Colon (tissue), 2 donors: ENCODE results near the gene SMYD4.
"Not testable (repeated sequence)": the region's sequence is repeated elsewhere in the genome, so short reads cannot be mapped to it uniquely, and the experiment has no call there.

Source experiments
- FAIRE-seq: peaks from 2 replicates; lab custom pipeline; 2012; peaks lifted over from hg19 to GRCh38; lab: Jason Lieb, UNC
- donor health status: control.
- donor health status: control.

The SMYD4 gene

DNA sequence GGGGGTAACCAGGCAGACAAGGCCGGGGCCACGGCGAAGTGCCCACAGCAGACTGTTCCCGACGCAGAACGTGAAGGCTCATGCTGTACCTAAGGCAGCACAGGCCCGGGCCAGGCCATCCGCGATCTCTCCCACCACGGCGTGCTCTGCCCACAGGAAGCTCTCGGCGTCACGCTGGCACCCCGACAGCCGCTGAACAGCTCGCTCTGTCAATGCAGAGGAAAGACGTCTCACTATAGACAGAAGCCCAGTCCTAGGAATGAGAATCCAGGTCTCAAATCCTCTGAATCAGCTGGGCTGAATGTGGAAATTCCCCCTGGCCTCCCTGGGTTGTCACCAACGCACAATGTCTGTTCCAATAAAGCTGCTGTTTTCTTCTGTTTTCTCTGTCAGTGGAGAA, 46.4 kb downstream of the SMYD4 start:
- FAIRE-seq: no peak

DNA sequence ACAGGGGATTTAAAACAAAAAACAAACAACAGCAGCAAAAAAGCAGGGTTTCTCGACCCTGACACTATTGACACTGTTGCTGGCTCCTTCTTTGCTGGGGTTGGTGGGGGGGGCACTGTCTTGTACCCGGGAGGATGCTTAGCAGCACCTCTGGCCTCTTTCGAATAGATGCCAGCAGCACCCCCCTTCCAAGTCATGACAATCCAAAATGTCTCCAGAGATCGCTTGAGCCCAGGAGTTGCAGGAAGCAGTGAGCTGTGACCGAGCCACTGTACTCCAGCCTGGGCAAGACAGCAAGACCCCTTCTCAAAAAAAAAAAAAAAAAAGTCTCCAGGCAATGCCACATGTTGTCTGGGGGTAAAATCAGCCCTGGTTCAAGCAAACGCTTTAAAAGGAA, 47.5 kb downstream of the SMYD4 start:
- no peak for FAIRE-seq

DNA sequence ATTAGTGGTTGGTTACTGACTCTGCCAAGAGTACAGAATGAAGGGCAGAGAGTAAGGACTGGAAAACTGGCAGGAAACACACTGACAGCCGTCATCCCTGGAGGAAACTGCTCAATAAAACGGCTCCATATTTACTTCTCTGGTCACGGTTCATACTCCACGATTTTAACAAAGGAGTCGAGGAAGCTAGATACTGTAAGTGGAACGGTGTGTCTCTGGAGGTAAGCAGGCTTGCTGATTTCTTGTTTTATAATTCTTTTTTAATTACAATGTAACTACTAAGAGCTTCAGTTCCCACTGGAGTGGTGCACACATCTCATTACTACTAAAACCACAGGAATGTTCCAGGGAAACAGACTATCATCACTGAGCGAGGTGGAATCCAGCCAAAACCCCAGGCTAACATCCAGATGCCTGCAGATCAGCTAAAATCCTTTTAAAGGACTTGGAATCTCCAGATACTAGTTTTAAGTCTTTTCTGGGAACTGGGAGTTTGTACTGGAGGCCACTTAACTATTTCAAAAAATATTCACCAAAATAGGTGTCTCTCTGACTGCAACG, 50.1 kb downstream of the SMYD4 start:
- no peak for FAIRE-seq

DNA sequence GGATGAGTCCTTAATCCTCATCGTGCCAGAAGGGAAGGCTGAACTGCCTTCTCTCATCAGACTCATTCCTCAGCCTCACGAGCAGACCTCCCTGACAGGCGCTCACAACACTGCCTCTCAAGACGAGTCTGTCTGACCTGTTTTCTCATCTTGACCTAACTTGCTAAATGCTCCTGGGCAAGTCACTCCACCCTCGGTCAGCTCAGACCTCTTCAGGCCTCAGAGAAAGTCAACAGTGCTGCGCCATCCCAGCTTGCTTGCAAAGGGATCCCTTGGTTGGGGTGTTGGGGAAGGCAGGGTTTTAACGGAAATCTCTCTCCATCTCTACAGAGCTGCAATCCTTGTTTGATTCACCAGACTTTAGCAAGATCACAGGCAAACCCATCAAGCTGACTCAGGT, 52.8 kb downstream of the SMYD4 start:
- FAIRE-seq: no peak

DNA sequence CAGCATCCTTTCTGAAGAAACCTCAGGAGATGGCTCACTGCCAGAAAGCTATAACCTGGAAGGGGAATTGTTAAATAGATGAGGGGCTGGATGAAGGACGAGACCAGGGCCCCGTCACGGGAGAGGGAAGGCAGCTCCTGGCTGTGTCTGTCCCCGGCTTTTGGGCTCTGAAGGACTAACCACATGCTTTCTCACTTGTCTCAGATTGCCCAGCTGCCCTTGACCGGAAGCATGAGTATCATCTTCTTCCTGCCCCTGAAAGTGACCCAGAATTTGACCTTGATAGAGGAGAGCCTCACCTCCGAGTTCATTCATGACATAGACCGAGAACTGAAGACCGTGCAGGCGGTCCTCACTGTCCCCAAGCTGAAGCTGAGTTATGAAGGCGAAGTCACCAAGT, 53.4 kb downstream of the SMYD4 start:
- no peak for FAIRE-seq

DNA sequence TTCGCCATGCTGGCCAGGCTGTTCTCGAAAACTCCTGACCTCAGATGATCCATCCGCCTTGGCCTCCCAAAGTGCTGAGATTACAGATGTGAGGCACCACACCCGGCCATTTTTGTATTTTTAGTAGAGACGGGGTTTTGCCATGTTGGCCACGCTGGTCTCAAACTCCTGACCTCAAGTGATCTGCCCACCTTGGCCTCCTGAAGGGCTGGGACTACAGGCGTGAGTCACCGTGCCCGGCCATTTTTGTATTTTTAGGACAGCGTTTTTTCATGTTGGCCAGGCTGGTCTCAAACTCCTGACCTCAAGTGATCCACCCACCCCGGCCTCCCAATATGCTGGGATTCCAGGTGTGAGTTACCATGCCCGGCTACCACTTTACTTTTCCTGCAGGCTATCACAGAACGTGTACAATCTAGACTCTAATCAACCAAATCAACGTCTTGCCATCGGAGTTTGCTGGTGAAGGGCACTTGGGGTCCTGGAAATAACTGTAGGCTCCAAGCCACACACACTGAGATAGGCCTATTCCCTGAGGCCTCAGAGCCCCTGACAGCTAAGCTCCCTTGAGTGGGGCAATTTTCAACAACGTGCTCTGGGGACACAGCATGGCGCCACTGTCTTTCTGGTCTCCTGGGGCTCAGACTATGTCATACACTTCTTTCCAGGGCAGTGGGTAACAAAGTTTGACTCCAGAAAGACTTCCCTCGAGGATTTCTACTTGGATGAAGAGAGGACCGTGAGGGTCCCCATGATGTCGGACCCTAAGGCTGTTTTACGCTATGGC, 55.1 kb downstream of the SMYD4 start:
- no peak for FAIRE-seq

DNA sequence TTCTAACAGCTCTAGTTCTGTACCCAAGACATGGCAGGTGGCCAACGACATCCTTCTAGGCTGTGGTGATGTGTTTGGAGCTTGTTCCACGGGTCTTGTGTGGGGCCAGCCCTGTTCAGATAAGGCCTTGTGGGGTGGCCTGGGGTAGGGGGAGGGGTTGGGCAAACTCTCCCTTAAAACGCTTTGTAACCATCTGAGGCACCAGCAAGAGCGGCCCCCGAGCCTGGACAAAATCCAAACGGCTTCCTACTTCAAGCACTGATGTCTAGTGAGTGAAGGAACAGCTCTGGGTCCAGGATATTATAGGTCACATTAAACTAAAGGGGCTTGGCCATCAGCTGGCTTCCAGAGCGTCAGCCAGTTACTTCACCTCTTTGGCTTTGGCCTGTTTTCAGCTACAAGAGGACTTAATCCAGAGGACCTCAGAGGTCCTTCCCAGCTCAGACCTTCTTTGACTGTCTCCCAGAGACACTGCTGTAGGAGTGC, 56.0 kb downstream of the SMYD4 start:
- FAIRE-seq: no peak

DNA sequence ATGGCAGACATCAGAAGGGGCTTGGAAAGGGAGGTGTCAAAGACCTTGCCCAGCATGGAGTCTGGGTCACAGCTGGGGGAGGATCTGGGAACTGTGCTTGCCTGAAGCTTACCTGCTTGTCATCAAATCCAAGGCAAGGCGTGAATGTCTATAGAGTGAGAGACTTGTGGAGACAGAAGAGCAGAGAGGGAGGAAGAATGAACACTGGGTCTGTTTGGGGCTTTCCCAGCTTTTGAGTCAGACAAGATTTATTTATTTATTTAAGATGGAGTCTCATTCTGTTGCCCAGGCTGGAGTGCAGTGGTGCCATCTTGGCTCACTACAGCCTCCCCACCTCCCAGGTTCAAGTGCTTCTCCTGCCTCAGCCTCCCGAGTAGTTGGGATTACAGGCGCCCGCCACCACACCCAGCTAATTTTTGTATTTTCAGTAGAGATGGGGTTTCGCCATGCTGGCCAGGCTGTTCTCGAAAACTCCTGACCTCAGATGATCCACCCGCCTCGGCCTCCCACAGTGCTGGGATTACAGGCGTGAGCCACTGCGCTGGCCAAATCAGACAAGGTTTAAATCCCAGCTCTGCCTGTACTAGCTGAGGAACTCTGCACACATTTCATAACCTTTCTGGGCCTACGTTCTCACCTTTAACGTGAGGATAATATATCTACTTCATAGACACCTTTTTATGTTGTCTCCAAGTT, 56.6 kb downstream of the SMYD4 start:
- FAIRE-seq: not testable (repeated sequence)

DNA sequence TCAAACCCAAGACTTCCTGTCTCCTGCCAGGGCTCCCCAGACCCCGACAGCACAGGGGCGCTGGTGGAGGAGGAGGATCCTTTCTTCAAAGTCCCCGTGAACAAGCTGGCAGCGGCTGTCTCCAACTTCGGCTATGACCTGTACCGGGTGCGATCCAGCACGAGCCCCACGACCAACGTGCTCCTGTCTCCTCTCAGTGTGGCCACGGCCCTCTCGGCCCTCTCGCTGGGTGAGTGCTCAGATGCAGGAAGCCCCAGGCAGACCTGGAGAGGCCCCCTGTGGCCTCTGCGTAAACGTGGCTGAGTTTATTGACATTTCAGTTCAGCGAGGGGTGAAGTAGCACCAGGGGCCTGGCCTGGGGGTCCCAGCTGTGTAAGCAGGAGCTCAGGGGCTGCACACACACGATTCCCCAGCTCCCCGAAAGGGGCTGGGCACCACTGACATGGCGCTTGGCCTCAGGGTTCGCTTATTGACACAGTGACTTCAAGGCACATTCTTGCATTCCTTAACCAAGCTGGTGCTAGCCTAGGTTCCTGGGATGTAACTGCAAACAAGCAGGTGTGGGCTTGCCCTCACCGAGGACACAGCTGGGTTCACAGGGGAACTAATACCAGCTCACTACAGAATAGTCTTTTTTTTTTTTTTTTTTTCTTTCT, 59.8 kb downstream of the SMYD4 start:
- no peak for FAIRE-seq

DNA sequence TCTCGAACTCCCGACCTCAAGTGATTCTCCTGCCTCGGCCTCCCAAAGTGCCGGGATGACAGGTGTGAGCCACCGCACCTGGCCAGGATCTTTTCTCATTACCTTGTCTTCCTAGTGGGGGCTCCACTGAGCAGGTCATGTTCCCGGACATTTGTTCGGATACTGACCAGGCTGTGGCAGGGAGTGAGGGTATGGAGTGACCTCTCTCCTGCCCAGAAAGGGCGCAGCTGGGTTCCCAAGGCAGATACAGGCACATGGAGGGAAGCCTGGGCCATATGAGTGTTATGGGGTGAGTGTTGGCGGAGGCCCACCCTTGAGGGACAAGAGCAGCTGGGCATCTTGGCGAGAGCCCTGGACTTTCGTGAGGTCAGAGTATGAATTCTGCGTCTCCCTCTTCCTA, 62.3 kb downstream of the SMYD4 start:
- no peak for FAIRE-seq

DNA sequence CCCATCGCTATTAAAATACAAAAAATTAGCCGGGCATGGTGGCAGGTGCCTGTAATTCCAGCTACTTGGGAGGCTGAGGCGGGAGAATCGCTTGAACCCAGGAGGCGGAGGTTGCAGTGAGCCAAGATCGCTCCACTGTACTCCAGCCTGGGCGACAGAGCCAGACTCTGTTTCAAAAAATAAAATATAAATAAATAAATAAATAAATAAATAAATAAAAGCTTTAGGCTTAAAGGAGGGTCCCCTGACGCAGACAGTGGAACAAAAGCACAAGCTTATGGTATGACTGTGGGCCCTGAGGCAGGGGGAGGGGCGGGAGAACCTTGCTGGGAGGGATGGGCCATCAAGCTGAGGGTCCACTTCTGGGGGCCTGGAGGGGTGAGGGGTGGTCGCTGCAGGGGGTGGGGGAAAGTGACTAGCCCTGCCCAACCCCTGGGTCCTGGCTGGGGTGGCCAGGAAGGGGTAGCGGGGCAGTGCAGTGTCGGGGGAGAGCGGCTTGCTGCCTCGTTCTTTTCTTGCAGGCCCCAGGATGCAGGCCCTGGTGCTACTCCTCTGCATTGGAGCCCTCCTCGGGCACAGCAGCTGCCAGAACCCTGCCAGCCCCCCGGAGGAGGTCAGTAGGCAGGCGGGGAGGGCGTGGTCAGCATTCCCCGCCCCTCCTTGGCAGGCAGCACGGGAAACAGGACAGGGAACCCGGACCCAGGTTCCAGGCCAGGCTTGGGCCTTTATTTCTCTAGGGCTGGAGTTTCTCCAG, 63.1 kb downstream of the SMYD4 start:
- FAIRE-seq: no peak

DNA sequence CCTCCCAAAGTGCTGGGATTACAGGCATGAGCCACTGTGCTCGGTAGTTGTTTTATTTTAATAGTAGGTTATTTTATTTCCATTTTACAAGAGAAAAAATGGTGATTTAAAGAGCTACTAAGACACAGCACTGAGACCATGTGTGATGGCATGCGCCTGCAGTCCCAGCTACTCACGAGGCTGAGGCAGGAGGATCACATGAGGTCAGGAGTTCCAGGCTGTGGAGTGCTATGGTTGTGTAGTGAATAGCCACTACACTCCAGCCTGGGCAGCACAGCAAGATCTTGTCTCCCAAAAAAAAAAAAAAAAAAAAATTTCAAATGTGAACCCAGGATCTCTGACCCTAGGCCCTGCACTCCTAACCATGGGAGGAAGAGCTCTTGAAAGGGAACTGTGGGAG, 64.1 kb downstream of the SMYD4 start:
- FAIRE-seq: no peak

DNA sequence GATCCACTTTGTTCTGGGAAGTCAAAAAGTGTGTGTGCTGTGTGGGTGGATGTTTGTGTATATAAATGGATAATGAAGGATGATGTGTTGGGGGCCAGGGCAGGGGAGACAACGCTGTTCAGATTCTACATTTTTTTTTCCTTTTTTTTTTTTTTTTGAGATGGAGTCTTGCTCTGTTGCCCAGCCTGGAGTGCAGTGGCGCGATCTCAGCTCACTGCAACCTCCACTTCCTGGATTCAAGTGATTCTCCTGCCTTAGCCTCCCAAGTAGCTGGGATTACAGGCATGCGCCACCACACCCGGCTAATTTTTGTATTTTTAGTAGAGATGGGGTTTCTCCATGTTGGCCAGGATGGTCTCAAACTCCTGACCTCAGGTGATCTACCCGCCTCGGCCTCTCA, 65.0 kb downstream of the SMYD4 start:
- FAIRE-seq: not testable (repeated sequence)

DNA sequence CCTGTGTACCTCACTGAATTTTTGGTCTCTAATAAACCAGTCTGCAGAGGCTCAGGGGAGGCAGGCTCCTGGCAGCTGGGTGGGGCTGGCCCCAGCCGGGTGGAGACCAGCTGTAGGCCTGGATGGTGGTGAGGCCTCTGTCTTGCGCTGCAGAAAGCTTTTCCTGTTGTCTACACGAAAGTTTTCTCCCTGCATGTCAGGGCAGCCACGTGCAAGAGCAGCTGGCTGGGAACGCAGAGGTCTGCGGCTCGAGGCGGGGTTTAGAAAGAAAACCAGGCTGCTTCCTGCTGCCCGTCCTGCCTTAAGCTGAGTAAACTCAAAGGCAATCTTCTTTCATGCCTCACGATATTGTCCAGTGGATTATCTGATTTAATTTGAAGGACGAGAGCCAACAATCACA, 65.4 kb downstream of the SMYD4 start:
- no peak for FAIRE-seq

DNA sequence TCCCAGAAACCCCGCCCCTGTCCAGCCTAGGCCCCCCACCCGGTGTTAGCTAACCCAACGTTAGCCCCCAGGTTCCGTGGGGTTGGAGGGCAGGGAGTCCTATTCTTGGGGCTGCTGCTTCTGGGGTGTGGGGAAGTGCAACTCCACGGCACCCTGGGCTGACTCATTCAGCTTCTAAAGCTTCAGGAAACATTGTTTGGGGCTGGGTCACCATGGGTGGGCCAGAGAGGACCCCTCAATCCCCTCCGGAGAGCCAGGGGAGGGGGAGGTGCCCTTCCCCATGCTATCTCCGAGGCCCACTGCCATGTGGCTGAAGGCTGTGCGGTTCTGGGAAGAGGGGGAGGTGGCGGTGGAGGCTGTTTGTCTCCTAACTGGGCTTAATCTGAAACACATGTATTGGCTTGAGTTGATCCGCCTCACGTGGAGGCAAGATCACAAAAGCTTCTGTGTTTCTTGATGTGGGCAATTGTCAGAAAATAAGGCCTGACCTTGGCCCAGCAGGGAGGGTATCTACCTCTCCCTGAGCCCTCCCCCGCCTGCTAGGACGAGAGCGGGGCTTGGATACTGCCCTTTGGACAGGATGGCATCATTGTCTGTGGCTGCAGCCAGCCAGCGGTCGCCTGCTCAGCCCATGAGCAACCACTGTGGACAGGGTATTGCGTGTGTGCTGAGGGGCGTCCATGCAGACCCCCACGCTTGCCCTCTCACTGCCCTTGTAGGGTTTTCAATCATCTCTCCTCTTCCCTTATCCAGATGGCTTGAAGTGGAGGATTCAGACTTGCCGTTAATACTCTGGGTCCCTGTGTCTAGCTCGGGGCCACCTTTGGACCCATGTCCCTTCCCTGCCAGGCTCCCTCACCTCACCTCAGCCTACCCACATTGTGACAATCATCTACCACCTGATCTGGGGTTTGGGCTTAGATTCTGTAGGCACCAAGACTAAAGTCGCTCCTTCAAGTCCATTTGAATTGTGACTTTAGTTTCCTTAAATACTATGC, 66.5 kb downstream of the SMYD4 start:
- no peak for FAIRE-seq

DNA sequence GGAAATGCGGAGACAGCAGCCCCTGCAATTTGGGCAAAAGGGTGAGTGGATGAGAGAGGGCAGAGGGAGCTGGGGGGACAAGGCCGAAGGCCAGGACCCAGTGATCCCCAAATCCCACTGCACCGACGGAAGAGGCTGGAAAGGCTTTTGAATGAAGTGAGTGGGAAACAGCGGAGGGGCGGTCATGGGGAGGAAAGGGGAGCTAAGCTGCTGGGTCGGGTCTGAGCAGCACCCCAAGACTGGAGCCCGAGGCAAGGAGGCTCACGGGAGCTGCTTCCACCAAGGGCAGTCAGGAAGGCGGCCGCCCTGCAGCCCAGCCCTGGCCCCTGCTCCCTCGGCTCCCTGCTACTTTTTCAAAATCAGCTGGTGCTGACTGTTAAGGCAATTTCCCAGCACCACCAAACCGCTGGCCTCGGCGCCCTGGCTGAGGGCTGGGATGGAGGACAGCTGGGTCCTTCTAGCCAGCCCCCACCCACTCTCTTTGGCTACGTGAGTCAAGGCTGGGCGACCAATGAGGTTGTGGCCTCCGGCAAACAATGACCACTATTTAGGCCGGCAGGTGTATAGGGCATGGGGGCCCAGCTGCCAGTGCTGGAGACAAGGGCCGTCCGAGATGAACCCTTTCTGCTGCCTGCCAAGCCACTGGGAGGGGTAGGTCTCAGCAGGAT, 67.3 kb downstream of the SMYD4 start:
- FAIRE-seq: no peak

DNA sequence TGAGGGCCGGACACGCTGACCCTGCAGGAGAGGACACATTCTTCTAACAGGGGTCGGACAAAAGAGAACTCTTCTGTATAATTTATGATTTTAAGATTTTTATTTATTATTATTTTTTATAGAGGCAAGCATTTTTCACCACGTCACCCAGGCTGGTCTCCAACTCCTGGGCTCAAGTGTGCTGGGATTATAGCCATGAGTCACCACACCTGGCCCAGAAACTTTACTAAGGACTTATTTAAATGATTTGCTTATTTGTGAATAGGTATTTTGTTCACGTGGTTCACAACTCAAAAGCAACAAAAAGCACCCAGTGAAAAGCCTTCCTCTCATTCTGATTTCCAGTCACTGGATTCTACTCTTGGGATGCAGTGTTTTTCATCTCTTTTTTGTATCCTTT, 70.2 kb downstream of the SMYD4 start:
- FAIRE-seq: no peak

DNA sequence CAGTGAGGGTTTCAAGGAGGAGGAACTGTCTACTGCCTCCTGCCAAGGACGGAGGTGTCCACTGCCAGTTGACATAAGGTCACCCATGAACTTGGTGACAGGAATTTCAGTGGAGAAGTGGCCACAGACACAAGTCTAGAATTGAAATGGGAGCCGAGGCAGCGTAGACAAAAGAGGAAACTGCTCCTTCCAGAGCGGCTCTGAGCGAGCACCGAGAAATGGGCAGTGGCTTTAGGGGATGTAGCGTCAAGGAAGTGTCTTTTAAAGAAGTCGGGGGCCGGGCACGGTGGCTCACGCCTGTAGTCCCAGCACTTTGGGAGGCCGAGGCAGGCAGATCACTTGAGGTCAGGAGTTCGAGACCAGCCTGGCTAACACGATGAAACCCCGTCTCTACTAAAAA, 70.9 kb downstream of the SMYD4 start:
- no peak for FAIRE-seq

DNA sequence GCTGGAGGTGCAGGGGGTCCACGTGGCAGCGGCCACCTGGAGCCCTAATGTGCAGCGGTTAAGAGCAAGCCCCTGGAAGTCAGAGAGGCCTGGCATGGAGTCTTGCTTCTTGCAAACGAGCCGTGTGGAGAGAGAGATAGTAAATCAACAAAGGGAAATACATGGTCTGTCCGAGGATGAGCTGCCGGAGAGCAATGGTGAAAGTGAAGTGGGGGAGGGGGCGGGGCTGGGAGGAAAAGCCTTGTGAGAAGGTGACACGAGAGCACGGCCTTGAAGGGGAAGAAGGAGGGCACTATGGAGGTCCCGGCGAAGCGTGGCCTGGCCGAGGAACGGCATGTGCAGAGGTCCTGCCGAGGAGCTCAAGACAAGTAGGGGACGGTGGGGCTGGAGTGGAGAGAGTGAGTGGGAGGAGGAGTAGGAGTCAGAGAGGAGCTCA, 73.9 kb downstream of the SMYD4 start:
- no peak for FAIRE-seq

DNA sequence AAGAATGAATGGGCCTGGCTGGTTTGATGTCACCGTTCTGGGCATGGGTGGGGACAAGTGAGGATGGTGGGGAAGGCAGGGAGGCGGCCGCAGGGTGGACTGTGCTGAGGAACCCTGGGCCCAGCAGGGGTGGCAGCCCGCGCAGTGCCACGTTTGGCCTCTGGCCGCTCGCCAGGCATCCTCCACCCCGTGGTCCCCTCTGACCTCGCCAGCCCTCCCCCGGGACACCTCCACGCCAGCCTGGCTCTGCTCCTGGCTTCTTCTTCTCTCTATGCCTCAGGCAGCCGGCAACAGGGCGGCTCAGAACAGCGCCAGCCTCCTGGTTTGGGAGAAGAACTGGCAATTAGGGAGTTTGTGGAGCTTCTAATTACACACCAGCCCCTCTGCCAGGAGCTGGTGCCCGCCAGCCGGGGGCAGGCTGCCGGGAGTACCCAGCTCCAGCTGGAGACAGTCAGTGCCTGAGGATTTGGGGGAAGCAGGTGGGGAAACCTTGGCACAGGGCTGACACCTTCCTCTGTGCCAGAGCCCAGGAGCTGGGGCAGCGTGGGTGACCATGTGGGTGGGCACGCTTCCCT, 74.4 kb downstream of the SMYD4 start:
- FAIRE-seq: no peak
